Esophagus squamous epithelium (tissue), 5 donors: ENCODE data around the gene ADAMTSL1. TPM values are rescaled to one million over a fixed set of nuclear protein-coding genes. Genes with fewer than 3 reads are reported as not detected.

Experiments
- DNase-seq: peaks from one replicate; lab custom pipeline; 2025; lab: John Stamatoyannopoulos, UW
- H3K27ac ChIP-seq, 4 donors: fragments of 200-600 bp; sonication (generic); one replicate each; pipeline ENCODE4 v1.5.1; 2016 to 2019; ENCODE audit warnings: mild to moderate bottlenecking in 1 of 4
- H3K27me3 ChIP-seq, 4 donors: fragments of 200-600 bp; sonication (generic); 1 replicate in 3 of 4; 2 replicates in 1 of 4; pipeline versions ENCODE4 v1.5.1 to v1.6.0; 2017 to 2021; ENCODE audit warnings: antibody characterized with exemption in 1 of 4
- H3K36me3 ChIP-seq, 3 donors: fragments of 200-600 bp; sonication (generic); one replicate each; pipeline ENCODE4 v1.5.1; 2016 to 2019
- H3K4me1 ChIP-seq, 3 donors: fragments of 200-600 bp; sonication (generic); one replicate each; pipeline ENCODE4 v1.5.1; 2017 to 2019
- H3K4me3 ChIP-seq, 4 donors: fragments of 200-600 bp; sonication (generic); 1 replicate in 3 of 4; 2 replicates in 1 of 4; pipeline ENCODE4 v1.5.1; 2016 to 2019; ENCODE audit warnings: mild to moderate bottlenecking in 2 of 4, moderate library complexity in 1 of 4
- H3K9me3 ChIP-seq, 3 donors: fragments of 200-600 bp; sonication (generic); one replicate each; pipeline ENCODE4 v1.5.1; 2016 to 2019
- POLR2A ChIP-seq, 4 donors: fragments of 450-650 bp; IDR thresholded peaks; one replicate each; pipeline ENCODE4 v1.6.1; 2017; ENCODE audit warnings: antibody characterized with exemption in 4 of 4, mild to moderate bottlenecking in 4 of 4, moderate library complexity in 3 of 4
- WGBS, 2 donors: methylation state at CpG; one replicate each; pipeline ENCODE4 v1.1.5; 2018; 5-methylcytosine and 5-hydroxymethylcytosine counted together
- intact Hi-C: fragments of 100-400 bp; cut with DNase I; formaldehyde crosslinking; loops from one replicate; pipeline ENCODE4 v1.15.0; 2022
- total RNA-seq, 4 donors: library from RNA; depleted of rRNA; stranded (reverse); fragments of >200 nt; gene quantifications; one replicate each; pipeline ENCODE4 v1.1.0, GENCODE V29; 2016
- TF ChIP-seq, protein P1 (sequence below), 6 experiments: fragments of 450-650 bp in 4 of 6; fragments of 200-600 bp in 2 of 6; sonication (generic) in 2 of 6; IDR thresholded peaks; one replicate each; pipeline ENCODE4 v1.5.1; 2016 to 2019; ENCODE audit warnings: antibody characterized with exemption in 6 of 6, mild to moderate bottlenecking in 4 of 6, moderate library complexity in 4 of 6
- donor health status: DM: yes; HTN: yes; CAD: no.

Gene ADAMTSL1
- total RNA-seq, 4 donors from 2014 or later, result 0.80 to 23.7 (median 2.3) TPM

DNA sequence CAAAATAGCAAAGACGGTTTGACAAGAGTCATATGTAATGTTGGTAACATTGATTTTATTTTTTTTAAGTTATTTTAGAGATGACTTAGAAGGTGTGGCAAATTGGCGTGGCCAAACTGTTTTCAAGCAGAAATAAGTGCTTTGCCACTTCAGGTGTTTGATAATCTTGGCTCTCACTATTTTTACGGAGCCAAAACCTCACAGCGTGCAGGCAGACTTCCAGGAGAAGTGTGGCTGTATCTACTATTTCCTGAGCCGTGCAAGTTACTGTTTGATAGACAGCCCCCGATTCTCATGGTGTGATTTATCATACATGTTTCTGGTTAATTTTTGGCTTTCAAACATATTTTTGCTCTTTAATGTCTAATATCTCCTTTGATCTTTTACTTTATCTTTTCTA lies 269.5 kb downstream of the ADAMTSL1 start:
- no peak for TF ChIP-seq POLR2A (IDR thresholded peaks at IDR 0.05)
- WGBS, 2 donors, result 24 to 41% methylated on average over 6 of the region's 6 CpGs
- intact Hi-C loops, result no loop called here
- Histone ChIP-seq H3K36me3 (no peaks in the 10 kb centered on the region), H3K9me3 (no peaks in the 10 kb centered on the region), H3K27ac (no peak overlapping the region), H3K4me1 (peaks cover 0 to 32% (median 6%) of the 10 kb centered on the region in 3 donors), H3K27me3 (no peaks in the 10 kb centered on the region), H3K4me3 (no peak overlapping the region)
- no peak for DNase-seq

DNA sequence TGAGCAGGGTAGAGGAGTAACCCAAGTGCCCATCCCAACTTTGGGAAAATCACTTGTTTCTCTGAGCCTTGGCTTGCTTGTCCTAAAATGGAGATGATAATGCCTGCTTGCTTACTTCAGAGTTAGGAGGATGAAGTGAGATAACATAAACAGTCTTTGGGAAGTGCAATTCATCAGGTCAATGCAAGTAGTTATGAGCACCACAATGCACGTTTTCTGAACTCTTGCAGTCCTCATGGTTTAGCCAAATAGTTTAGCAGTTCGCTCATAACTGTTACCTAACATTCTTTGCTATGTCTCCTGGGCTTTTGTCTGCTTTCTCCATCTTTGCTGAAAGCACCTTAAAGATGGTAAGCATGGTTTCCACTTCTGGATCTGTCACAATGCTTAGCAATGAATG lies 270.0 kb downstream of the ADAMTSL1 start:
- H3K27ac ChIP-seq, result no peak overlapping the region
- 59 to 85% methylated on average over 2 of the region's 2 CpGs for WGBS, 2 donors
- no peak overlapping the region for H3K4me3 ChIP-seq
- no peak for DNase-seq
- intact Hi-C loops, result no loop called here
- H3K4me1 ChIP-seq, result peaks cover 0 to 36% (median 6%) of the 10 kb centered on the region in 3 donors
- no peaks in the 10 kb centered on the region for H3K36me3 ChIP-seq
- no peaks in the 10 kb centered on the region for H3K9me3 ChIP-seq
- no peak for TF ChIP-seq POLR2A (IDR thresholded peaks at IDR 0.05)
- TF ChIP-seq, protein P1, sequence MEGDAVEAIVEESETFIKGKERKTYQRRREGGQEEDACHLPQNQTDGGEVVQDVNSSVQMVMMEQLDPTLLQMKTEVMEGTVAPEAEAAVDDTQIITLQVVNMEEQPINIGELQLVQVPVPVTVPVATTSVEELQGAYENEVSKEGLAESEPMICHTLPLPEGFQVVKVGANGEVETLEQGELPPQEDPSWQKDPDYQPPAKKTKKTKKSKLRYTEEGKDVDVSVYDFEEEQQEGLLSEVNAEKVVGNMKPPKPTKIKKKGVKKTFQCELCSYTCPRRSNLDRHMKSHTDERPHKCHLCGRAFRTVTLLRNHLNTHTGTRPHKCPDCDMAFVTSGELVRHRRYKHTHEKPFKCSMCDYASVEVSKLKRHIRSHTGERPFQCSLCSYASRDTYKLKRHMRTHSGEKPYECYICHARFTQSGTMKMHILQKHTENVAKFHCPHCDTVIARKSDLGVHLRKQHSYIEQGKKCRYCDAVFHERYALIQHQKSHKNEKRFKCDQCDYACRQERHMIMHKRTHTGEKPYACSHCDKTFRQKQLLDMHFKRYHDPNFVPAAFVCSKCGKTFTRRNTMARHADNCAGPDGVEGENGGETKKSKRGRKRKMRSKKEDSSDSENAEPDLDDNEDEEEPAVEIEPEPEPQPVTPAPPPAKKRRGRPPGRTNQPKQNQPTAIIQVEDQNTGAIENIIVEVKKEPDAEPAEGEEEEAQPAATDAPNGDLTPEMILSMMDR (IDR thresholded peaks at IDR 0.05), result no peak
- H3K27me3 ChIP-seq, result no peaks in the 10 kb centered on the region

DNA sequence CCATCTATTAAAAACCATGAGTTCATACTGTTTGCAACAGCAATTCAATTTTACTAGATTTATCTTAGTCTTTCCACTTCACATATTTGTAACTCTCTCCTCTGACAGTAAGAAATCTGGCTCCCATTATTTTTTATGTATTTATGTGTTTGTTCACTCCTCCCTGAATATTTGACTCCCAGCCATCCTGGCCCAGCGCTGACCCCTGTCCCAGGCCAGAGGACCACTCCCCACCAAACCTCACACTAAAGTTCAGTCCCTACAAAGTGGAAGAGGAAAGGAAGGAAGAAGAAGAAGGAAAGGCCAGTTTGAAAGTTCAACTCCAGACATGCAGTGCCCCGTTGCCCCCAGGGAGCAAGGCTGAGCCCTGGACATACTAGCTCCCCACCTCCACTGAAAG lies 271.8 kb downstream of the ADAMTSL1 start:
- Histone ChIP-seq H3K4me3 (no peak overlapping the region), H3K27me3 (no peaks in the 10 kb centered on the region), H3K9me3 (no peaks in the 10 kb centered on the region), H3K4me1 (peaks cover 0 to 27% (median 6%) of the 10 kb centered on the region in 3 donors), H3K36me3 (no peaks in the 10 kb centered on the region), H3K27ac (peak overlapping the region in 1 of 4 donors; percentile 48)
- no peak for DNase-seq
- whole genome bisulfite sequencing, 2 donors, result 85 to 86% methylated on average over 1 to 2 of the region's 2 CpGs
- TF ChIP-seq POLR2A (IDR thresholded peaks at IDR 0.05), result no peak
- TF ChIP-seq, protein P1 (IDR thresholded peaks at IDR 0.05), result no peak
- intact Hi-C loops, result no loop called here

DNA sequence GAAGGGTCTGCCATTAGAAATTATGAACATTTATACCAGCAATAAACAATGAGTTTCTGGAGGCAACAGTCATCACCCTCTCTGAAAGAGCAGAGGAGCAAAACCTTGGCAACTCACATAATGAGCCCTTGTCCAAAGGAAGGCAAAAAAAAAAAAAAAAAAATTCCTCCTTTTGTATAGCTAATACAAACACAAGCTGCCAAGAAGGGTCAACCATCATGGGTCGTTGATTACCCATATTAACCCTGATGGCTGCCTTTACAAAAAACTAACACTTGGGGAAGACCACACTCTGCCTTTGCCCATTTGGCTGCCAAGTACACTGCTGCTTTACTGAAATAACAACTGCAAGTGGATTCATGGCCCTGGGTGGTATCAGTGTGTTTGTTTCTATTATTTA lies 272.7 kb downstream of the ADAMTSL1 start:
- WGBS, 2 donors, result 29 to 55% methylated on average over 1 of the region's 1 CpG
- TF ChIP-seq, protein P1 (IDR thresholded peaks at IDR 0.05), result no peak
- TF ChIP-seq POLR2A (IDR thresholded peaks at IDR 0.05), result no peak
- no peak overlapping the region for H3K4me3 ChIP-seq
- H3K27ac ChIP-seq, result peak overlapping the region in 2 of 4 donors; percentile 70 to 73
- no peaks in the 10 kb centered on the region for H3K36me3 ChIP-seq
- H3K9me3 ChIP-seq, result no peaks in the 10 kb centered on the region
- H3K4me1 ChIP-seq, result peaks cover 0 to 27% (median 6%) of the 10 kb centered on the region in 3 donors
- DNase-seq, result no peak
- intact Hi-C loops, result no loop called here
- H3K27me3 ChIP-seq, result no peaks in the 10 kb centered on the region

DNA sequence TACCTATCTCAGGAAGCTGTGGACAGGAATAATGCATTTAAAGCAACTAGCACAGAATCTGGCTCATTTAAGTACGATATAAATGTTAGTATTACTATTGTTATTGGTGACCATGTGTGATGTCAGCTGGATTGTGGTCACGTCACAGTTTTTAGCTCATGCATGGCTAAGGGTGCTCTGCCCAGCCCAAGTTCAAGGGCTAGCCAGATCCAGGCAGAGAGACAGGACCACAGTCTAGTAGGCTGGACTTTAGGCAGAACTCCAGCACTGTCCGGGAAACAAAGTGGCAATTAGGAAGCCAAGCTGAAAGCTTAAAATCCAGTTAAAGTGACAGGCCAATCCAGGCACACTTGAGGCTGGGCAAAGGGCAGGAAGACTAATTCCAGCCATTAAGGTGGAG lies 273.6 kb downstream of the ADAMTSL1 start:
- no peaks in the 10 kb centered on the region for H3K27me3 ChIP-seq
- DNase-seq, result no peak
- H3K36me3 ChIP-seq, result no peaks in the 10 kb centered on the region
- WGBS, 2 donors, result 61 to 75% methylated on average over 2 to 3 of the region's 3 CpGs
- TF ChIP-seq, protein P1 (IDR thresholded peaks at IDR 0.05), result no peak
- no peak for TF ChIP-seq POLR2A (IDR thresholded peaks at IDR 0.05)
- intact Hi-C loops, result no loop called here
- peak overlapping the region in 3 of 4 donors; percentile 41 to 73 (median 70) for H3K27ac ChIP-seq
- H3K4me3 ChIP-seq, result no peak overlapping the region
- no peaks in the 10 kb centered on the region for H3K9me3 ChIP-seq
- H3K4me1 ChIP-seq, result peaks cover 0 to 27% (median 6%) of the 10 kb centered on the region in 3 donors
